Measurements from ENCODE around the gene ZFPL1.

Gene ZFPL1

GRCh38 chr11:65131417-65131776 is 47.4 kb downstream of the ZFPL1 start:
- TF ChIP-seq TAF1 (IDR thresholded peaks at IDR 0.05; ENCODE audit: borderline replicate concordance, insufficient read depth, low read length) (no peak), SIN3A (IDR thresholded peaks at IDR 0.05; ENCODE audit: borderline replicate concordance, insufficient read depth, low read length) (no peak), FOXP2 (optimal IDR thresholded peaks at IDR 0.05; ENCODE audit: borderline replicate concordance, extremely low read depth, extremely low read length, insufficient read depth) (no peak), REST (IDR thresholded peaks at IDR 0.05; ENCODE audit: insufficient read depth in 1 of 2, low read depth in 2 of 2, low read length in 2 of 2) (no peak)

GRCh38 chr11:65131895-65132237 is 47.8 kb downstream of the ZFPL1 start:
- TF ChIP-seq POLR2AphosphoS5 (IDR thresholded peaks at IDR 0.05; ENCODE audit: low read depth, low read length) (no peak), SIN3A (IDR thresholded peaks at IDR 0.05; ENCODE audit: borderline replicate concordance, insufficient read depth, low read length) (no peak), FOXP2 (optimal IDR thresholded peaks at IDR 0.05; ENCODE audit: borderline replicate concordance, extremely low read depth, extremely low read length, insufficient read depth) (no peak), TAF1 (IDR thresholded peaks at IDR 0.05; ENCODE audit: borderline replicate concordance, insufficient read depth, low read length) (no peak), REST (IDR thresholded peaks at IDR 0.05; ENCODE audit: insufficient read depth in 1 of 2, low read depth in 2 of 2, low read length in 2 of 2) (no peak)

GRCh38 chr11:65132238-65132987 is 48.4 kb downstream of the ZFPL1 start:
- TF ChIP-seq TAF1 (IDR thresholded peaks at IDR 0.05; ENCODE audit: borderline replicate concordance, insufficient read depth, low read length) (no peak), FOXP2 (optimal IDR thresholded peaks at IDR 0.05; ENCODE audit: borderline replicate concordance, extremely low read depth, extremely low read length, insufficient read depth) (no peak), SIN3A (IDR thresholded peaks at IDR 0.05; ENCODE audit: borderline replicate concordance, insufficient read depth, low read length) (no peak), POLR2AphosphoS5 (IDR thresholded peaks at IDR 0.05; ENCODE audit: low read depth, low read length) (no peak), REST (IDR thresholded peaks at IDR 0.05; ENCODE audit: insufficient read depth in 1 of 2, low read depth in 2 of 2, low read length in 2 of 2) (no peak)

- TF ChIP-seq SIN3A (IDR thresholded peaks at IDR 0.05; ENCODE audit: borderline replicate concordance, insufficient read depth, low read length) (no peak), TAF1 (IDR thresholded peaks at IDR 0.05; ENCODE audit: borderline replicate concordance, insufficient read depth, low read length) (no peak), FOXP2 (optimal IDR thresholded peaks at IDR 0.05; ENCODE audit: borderline replicate concordance, extremely low read depth, extremely low read length, insufficient read depth) (no peak), REST (IDR thresholded peaks at IDR 0.05; ENCODE audit: insufficient read depth in 1 of 2, low read depth in 2 of 2, low read length in 2 of 2) (no peak), POLR2AphosphoS5 (IDR thresholded peaks at IDR 0.05; ENCODE audit: low read depth, low read length) (no peak)
Measured at GRCh38 chr11:65132988-65133700, 49.1 kb downstream of the ZFPL1 start.

Measured in PFSK-1 (cell line).